Suprapubic skin (tissue), 3 donors: Measurements from ENCODE around the gene CHRNE.

Source experiments
- CTCF ChIP-seq, 2 donors: fragments of 200-600 bp in 1 of 2; fragments of 450-650 bp in 1 of 2; sonication (generic) in 1 of 2; IDR thresholded peaks; one replicate each; pipeline ENCODE4 v1.5.1; 2016 to 2019; ENCODE audit warnings: antibody characterized with exemption in 2 of 2, mild to moderate bottlenecking in 1 of 2, moderate library complexity in 1 of 2
- EP300 ChIP-seq: sonication (generic); formaldehyde crosslinking; IDR thresholded peaks from one replicate; pipeline ENCODE4 v1.6.1; 2017; ENCODE audit warnings: antibody characterized with exemption
- POLR2A ChIP-seq, 2 donors: fragments of 450-650 bp; IDR thresholded peaks; one replicate each; pipeline ENCODE4 v1.6.1; 2017; ENCODE audit warnings: antibody characterized with exemption in 2 of 2, mild to moderate bottlenecking in 2 of 2, moderate library complexity in 2 of 2

GRCh38 chr17:4881761-4882555 is 20.9 kb downstream of the CHRNE start:
- TF ChIP-seq CTCF (IDR thresholded peaks at IDR 0.05) (peak; percentile 71 to 72), POLR2A (IDR thresholded peaks at IDR 0.05) (no peak), EP300 (no peak)
